HEK293T (cell line): ENCODE measurements around the gene ARSD.

Experiments used
- CTCF ChIA-PET: fragments of 350-600 bp; formaldehyde crosslinking; extraction: SDS; loops from one replicate; lab custom pipeline; 2021; ENCODE audit warnings: antibody characterized with exemption, inconsistent platforms; lab: Yijun Ruan, JAX
- POLR2A ChIA-PET: fragments of 350-600 bp; formaldehyde crosslinking; extraction: SDS; loops from one replicate; lab custom pipeline; 2020; ENCODE audit warnings: antibody characterized with exemption, inconsistent platforms; lab: Yijun Ruan, JAX
- DNase-seq: peaks from one replicate; pipeline ENCODE4 v3.0.0; 2012; ENCODE audit warnings: mixed read lengths; ENCODE audit errors: extremely low spot score
- BHLHE40 ChIP-seq: fragments of 450-650 bp; IDR thresholded peaks from 2 replicates; pipeline ENCODE4 v1.6.1; 2016; ENCODE audit warnings: mild to moderate bottlenecking, moderate library complexity, borderline replicate concordance
- ELF4 ChIP-seq: fragments of 450-650 bp; IDR thresholded peaks from 2 replicates; pipeline ENCODE4 v1.6.1; 2017; ENCODE audit warnings: antibody characterized with exemption
- FOXK2 ChIP-seq: fragments of 450-650 bp; IDR thresholded peaks from 2 replicates; pipeline ENCODE4 v1.6.1; 2016; ENCODE audit warnings: mild to moderate bottlenecking
- L3MBTL2 ChIP-seq: fragments of 450-650 bp; conservative IDR thresholded peaks from 2 replicates; pipeline ENCODE4 v1.6.1; 2016; ENCODE audit warnings: mild to moderate bottlenecking
- LEF1 ChIP-seq: fragments of 450-650 bp; IDR thresholded peaks from 2 replicates; pipeline ENCODE4 v1.6.1; 2017; ENCODE audit warnings: mild to moderate bottlenecking, borderline replicate concordance
- SP1 ChIP-seq: fragments of 450-650 bp; IDR thresholded peaks from 2 replicates; pipeline ENCODE4 v1.6.1; 2017
- ZNF384 ChIP-seq: fragments of 450-650 bp; IDR thresholded peaks from 2 replicates; pipeline ENCODE4 v1.6.1; 2016

The ARSD gene

DNA sequence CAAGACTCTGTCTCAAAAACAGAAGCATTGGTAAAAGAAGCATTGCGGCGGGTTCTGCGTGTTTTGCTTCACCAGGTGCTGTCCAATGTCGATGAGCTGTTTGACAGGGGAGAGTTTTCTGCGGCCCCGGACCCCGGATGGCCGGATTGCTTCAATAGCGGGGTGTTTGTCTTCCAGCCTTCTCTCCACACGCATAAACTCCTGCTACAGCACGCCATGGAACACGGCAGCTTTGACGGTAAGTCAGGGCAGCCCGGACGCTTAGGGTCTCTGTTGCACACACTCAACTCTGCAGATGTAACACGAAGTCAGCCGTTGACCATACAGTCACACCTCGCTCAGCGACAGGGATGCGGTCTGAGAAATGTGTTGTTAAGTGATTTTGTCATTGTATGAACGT is 74.2 kb downstream of the ARSD start:
- no peak for TF ChIP-seq SP1
- TF ChIP-seq L3MBTL2: no peak
- TF ChIP-seq ELF4: no peak
- TF ChIP-seq LEF1: no peak
- no peak for TF ChIP-seq BHLHE40
- TF ChIP-seq FOXK2: no peak
- no peak for TF ChIP-seq ZNF384
- ChIA-PET CTCF (no interaction called here), POLR2A (no interaction called here)
- DNase-seq: no peak
